ENCODE data around the gene MRPL27.

MRPL27 gene

GRCh38 chr17:50367401-50367800 lies 5.6 kb downstream of the MRPL27 start:
- peaks cover 10% of the 10 kb centered on the region for H3K79me2 ChIP-seq (ENCODE audit: insufficient read depth, low read length)
- H3K36me3 ChIP-seq (ENCODE audit: insufficient read depth, low read length) = peaks cover 51% of the 10 kb centered on the region
- H4K20me1 ChIP-seq (ENCODE audit: insufficient read depth, low read length) = no peaks in the 10 kb centered on the region
- H3K27me3 ChIP-seq (ENCODE audit: insufficient read depth, low read length) = no peaks in the 10 kb centered on the region
- no peak overlapping the region for H3K4me3 ChIP-seq (ENCODE audit: low read depth, low read length, poor library complexity, severe bottlenecking)
- no peak overlapping the region for H3K4me2 ChIP-seq (ENCODE audit: low read length)
- H3K4me1 ChIP-seq (ENCODE audit: insufficient read depth, low read length, severe bottlenecking) = peaks cover 14% of the 10 kb centered on the region
- no peaks in the 10 kb centered on the region for H3K9me2 ChIP-seq (ENCODE audit: low read depth, low read length)
- H3F3A ChIP-seq (ENCODE audit: insufficient read depth, low read length) = no peaks in the 10 kb centered on the region
- no peak overlapping the region for H3K27ac ChIP-seq (ENCODE audit: low read depth, low read length, poor library complexity, severe bottlenecking)
- no peaks in the 10 kb centered on the region for H3K9me3 ChIP-seq (ENCODE audit: low read length)
- no peak overlapping the region for H2AFZ ChIP-seq (ENCODE audit: low read length)
- H3K9ac ChIP-seq (ENCODE audit: low read length) = no peak overlapping the region
- no peak for TF ChIP-seq EZH2 (IDR thresholded peaks at IDR 0.05; ENCODE audit: borderline replicate concordance, low read length)
- TF ChIP-seq, protein P1, sequence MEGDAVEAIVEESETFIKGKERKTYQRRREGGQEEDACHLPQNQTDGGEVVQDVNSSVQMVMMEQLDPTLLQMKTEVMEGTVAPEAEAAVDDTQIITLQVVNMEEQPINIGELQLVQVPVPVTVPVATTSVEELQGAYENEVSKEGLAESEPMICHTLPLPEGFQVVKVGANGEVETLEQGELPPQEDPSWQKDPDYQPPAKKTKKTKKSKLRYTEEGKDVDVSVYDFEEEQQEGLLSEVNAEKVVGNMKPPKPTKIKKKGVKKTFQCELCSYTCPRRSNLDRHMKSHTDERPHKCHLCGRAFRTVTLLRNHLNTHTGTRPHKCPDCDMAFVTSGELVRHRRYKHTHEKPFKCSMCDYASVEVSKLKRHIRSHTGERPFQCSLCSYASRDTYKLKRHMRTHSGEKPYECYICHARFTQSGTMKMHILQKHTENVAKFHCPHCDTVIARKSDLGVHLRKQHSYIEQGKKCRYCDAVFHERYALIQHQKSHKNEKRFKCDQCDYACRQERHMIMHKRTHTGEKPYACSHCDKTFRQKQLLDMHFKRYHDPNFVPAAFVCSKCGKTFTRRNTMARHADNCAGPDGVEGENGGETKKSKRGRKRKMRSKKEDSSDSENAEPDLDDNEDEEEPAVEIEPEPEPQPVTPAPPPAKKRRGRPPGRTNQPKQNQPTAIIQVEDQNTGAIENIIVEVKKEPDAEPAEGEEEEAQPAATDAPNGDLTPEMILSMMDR (IDR thresholded peaks at IDR 0.05; ENCODE audit: low read length) = no peak

DNA sequence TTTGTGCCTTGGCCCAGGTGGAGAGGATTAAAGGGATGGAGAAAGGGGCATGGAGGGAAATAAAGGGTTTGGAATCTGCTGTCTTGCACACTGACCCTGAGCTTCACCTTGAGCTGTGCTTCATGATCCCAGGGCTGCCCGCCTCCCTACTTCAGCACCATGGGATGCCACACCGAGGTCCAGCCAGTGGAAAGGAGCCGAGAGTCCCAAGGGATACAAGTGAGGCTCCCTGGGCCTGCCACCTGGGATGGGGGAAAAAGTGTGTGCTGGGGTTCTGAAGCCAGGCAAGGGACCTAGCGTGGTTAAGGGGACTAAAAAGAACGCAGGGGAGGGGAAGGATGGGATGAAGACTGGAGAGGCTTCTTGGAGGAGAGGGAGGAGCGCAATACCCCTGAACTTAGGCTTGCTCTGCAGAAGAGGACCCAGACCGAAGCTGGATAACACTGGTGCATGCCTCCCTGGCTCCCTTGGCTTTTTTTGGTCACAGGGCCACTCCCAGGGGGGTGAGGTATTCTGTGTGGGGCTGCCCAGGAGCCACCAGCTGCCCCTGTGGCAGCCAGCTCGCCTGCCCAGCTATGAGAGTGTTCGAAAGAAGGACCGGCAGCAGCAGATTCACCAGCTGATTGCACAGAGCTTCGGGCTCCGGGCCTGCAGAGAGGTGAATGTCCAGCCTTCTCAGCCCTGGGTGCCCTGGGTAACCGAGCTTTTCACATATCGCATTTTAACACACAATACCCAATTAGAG lies 7.2 kb downstream of the MRPL27 start:
- Histone ChIP-seq H3K4me2 (ENCODE audit: low read length) (no peak overlapping the region), H2AFZ (ENCODE audit: low read length) (no peak overlapping the region), H3K79me2 (ENCODE audit: insufficient read depth, low read length) (no peaks in the 10 kb centered on the region), H3K9ac (ENCODE audit: low read length) (no peak overlapping the region), H3K4me1 (ENCODE audit: insufficient read depth, low read length, severe bottlenecking) (peaks cover 6% of the 10 kb centered on the region), H3F3A (ENCODE audit: insufficient read depth, low read length) (no peaks in the 10 kb centered on the region), H3K27me3 (ENCODE audit: insufficient read depth, low read length) (no peaks in the 10 kb centered on the region), H3K4me3 (ENCODE audit: low read depth, low read length, poor library complexity, severe bottlenecking) (no peak overlapping the region), H3K27ac (ENCODE audit: low read depth, low read length, poor library complexity, severe bottlenecking) (no peak overlapping the region), H3K9me2 (ENCODE audit: low read depth, low read length) (no peaks in the 10 kb centered on the region), H3K9me3 (ENCODE audit: low read length) (no peaks in the 10 kb centered on the region), H3K36me3 (ENCODE audit: insufficient read depth, low read length) (peaks cover 52% of the 10 kb centered on the region), H4K20me1 (ENCODE audit: insufficient read depth, low read length) (no peaks in the 10 kb centered on the region)
- no peak for TF ChIP-seq EZH2 (IDR thresholded peaks at IDR 0.05; ENCODE audit: borderline replicate concordance, low read length)
- TF ChIP-seq, protein P1 (IDR thresholded peaks at IDR 0.05; ENCODE audit: low read length) = no peak

DNA sequence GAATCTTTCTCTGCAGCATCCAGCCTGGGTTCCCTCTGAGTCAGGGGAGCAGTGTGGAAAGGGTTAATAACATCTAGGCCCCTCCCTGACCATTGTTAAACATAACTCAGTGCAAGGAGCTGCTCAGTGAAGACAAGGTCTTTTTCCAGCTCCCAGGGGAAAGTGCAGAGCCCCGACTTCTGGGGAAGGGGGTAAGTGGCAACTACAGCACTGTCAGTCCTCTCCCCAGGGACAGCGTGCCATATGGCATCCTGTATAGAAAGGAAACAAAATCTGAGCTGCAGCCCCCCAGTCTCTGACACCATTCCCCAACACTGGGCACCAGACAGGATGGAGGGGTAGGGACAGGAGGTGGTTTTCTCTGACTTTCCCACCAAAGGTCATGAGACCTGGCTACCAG lies 7.8 kb downstream of the MRPL27 start:
- Histone ChIP-seq H4K20me1 (ENCODE audit: insufficient read depth, low read length) (no peaks in the 10 kb centered on the region), H3K4me3 (ENCODE audit: low read depth, low read length, poor library complexity, severe bottlenecking) (no peak overlapping the region), H3K36me3 (ENCODE audit: insufficient read depth, low read length) (peaks cover 47% of the 10 kb centered on the region), H3K27ac (ENCODE audit: low read depth, low read length, poor library complexity, severe bottlenecking) (no peak overlapping the region), H3K4me2 (ENCODE audit: low read length) (no peak overlapping the region), H3K9me3 (ENCODE audit: low read length) (no peaks in the 10 kb centered on the region), H3K79me2 (ENCODE audit: insufficient read depth, low read length) (no peaks in the 10 kb centered on the region), H3F3A (ENCODE audit: insufficient read depth, low read length) (no peaks in the 10 kb centered on the region), H3K9ac (ENCODE audit: low read length) (no peak overlapping the region), H3K4me1 (ENCODE audit: insufficient read depth, low read length, severe bottlenecking) (peaks cover 6% of the 10 kb centered on the region), H2AFZ (ENCODE audit: low read length) (no peak overlapping the region), H3K9me2 (ENCODE audit: low read depth, low read length) (no peaks in the 10 kb centered on the region), H3K27me3 (ENCODE audit: insufficient read depth, low read length) (no peaks in the 10 kb centered on the region)
- no peak for TF ChIP-seq EZH2 (IDR thresholded peaks at IDR 0.05; ENCODE audit: borderline replicate concordance, low read length)
- TF ChIP-seq, protein P1 (IDR thresholded peaks at IDR 0.05; ENCODE audit: low read length) = no peak

All from OCI-LY1 (cell line).